ENCODE results near the gene TLN1. TPM values are rescaled to one million over a fixed set of nuclear protein-coding genes. Genes with fewer than 3 reads are reported as not detected.

The TLN1 gene
- total and polyA plus RNA-seq, 10 of the 15 experiments (the other 5 are each of a cell fraction or from before 2014, with no cell fraction given) = 11.6 to 305 (median 71.9) TPM

- TF ChIP-seq, protein P1, sequence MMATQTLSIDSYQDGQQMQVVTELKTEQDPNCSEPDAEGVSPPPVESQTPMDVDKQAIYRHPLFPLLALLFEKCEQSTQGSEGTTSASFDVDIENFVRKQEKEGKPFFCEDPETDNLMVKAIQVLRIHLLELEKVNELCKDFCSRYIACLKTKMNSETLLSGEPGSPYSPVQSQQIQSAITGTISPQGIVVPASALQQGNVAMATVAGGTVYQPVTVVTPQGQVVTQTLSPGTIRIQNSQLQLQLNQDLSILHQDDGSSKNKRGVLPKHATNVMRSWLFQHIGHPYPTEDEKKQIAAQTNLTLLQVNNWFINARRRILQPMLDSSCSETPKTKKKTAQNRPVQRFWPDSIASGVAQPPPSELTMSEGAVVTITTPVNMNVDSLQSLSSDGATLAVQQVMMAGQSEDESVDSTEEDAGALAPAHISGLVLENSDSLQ (IDR thresholded peaks at IDR 0.05) = peak; percentile 86
- TF ChIP-seq HSF1 (IDR thresholded peaks at IDR 0.05; ENCODE audit: low read depth, low read length) (no peak), GABPA (IDR thresholded peaks at IDR 0.05; ENCODE audit: low read depth) (no peak), RAD51 (IDR thresholded peaks at IDR 0.05) (no peak), ASH2L (IDR thresholded peaks at IDR 0.05; ENCODE audit: borderline replicate concordance, low read depth) (no peak), POLR2A (IDR thresholded peaks at IDR 0.05; ENCODE audit: low read depth, low read length) (peak; percentile 72), POLR2AphosphoS2 (IDR thresholded peaks at IDR 0.05; ENCODE audit: low read depth, low read length) (0 out of 2 replicates have a peak, but pooled peaks have one; percentile 51), TBL1XR1 (IDR thresholded peaks at IDR 0.05; ENCODE audit: low read depth, low read length) (peak; percentile 63; the same call in 1 of the 2 replicates), EP300 (IDR thresholded peaks at IDR 0.05; ENCODE audit: borderline replicate concordance in 1 of 2, control insufficient read depth in 1 of 2, low read depth in 2 of 2, low read length in 2 of 2) (peak in 1 of 2 experiments; percentile 52; a peak in 1 of 4 replicates), PAX5 (IDR thresholded peaks at IDR 0.05; ENCODE audit: borderline replicate concordance, low read depth, low read length) (no peak), CHD1 (IDR thresholded peaks at IDR 0.05; ENCODE audit: low read depth, low read length) (no peak), HDGF (IDR thresholded peaks at IDR 0.05) (peak; percentile 81; the same call in 1 of the 2 replicates), ESRRA (IDR thresholded peaks at IDR 0.05; ENCODE audit: low read length) (0 out of 2 replicates have a peak, but pooled peaks have one; percentile 2), POU2F2 (IDR thresholded peaks at IDR 0.05; ENCODE audit: borderline replicate concordance, low read depth, low read length) (peak; percentile 70; the same call in 2 of the 3 replicates), ZBED1 (IDR thresholded peaks at IDR 0.05; ENCODE audit: borderline replicate concordance) (no peak), CREB1 (IDR thresholded peaks at IDR 0.05; ENCODE audit: low read depth) (no peak), SUPT20H (IDR thresholded peaks at IDR 0.05; ENCODE audit: borderline replicate concordance, control insufficient read depth, low read depth, low read length) (no peak), FOXK2 (IDR thresholded peaks at IDR 0.05) (no peak), MTA3 (IDR thresholded peaks at IDR 0.05; ENCODE audit: borderline replicate concordance, low read length) (no peak), CHD4 (IDR thresholded peaks at IDR 0.05) (no peak)
- TF ChIP-seq, protein P2, sequence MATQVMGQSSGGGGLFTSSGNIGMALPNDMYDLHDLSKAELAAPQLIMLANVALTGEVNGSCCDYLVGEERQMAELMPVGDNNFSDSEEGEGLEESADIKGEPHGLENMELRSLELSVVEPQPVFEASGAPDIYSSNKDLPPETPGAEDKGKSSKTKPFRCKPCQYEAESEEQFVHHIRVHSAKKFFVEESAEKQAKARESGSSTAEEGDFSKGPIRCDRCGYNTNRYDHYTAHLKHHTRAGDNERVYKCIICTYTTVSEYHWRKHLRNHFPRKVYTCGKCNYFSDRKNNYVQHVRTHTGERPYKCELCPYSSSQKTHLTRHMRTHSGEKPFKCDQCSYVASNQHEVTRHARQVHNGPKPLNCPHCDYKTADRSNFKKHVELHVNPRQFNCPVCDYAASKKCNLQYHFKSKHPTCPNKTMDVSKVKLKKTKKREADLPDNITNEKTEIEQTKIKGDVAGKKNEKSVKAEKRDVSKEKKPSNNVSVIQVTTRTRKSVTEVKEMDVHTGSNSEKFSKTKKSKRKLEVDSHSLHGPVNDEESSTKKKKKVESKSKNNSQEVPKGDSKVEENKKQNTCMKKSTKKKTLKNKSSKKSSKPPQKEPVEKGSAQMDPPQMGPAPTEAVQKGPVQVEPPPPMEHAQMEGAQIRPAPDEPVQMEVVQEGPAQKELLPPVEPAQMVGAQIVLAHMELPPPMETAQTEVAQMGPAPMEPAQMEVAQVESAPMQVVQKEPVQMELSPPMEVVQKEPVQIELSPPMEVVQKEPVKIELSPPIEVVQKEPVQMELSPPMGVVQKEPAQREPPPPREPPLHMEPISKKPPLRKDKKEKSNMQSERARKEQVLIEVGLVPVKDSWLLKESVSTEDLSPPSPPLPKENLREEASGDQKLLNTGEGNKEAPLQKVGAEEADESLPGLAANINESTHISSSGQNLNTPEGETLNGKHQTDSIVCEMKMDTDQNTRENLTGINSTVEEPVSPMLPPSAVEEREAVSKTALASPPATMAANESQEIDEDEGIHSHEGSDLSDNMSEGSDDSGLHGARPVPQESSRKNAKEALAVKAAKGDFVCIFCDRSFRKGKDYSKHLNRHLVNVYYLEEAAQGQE (IDR thresholded peaks at IDR 0.05; ENCODE audit: low read depth, low read length) = no peak
- TF ChIP-seq, protein P3, sequence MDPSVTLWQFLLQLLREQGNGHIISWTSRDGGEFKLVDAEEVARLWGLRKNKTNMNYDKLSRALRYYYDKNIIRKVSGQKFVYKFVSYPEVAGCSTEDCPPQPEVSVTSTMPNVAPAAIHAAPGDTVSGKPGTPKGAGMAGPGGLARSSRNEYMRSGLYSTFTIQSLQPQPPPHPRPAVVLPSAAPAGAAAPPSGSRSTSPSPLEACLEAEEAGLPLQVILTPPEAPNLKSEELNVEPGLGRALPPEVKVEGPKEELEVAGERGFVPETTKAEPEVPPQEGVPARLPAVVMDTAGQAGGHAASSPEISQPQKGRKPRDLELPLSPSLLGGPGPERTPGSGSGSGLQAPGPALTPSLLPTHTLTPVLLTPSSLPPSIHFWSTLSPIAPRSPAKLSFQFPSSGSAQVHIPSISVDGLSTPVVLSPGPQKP (IDR thresholded peaks at IDR 0.05; ENCODE audit: low read depth, low read length) = peak; percentile 82; the same call in 1 of the 2 replicates
These were observed 3.7 kb downstream of the TLN1 start (continued) for GRCh38 chr9:35728041-35728971.
